Glomerular endothelial cell (primary cell): ENCODE results near the gene FNDC5. TPM values are rescaled to one million over a fixed set of nuclear protein-coding genes. Genes with fewer than 3 reads are reported as not detected.
"Not testable (repeated sequence)": the region's sequence is repeated elsewhere in the genome, so short reads cannot be mapped to it uniquely, and the experiment has no call there.

Source experiments
- DNase-seq: peaks from one replicate; pipeline ENCODE4 v3.0.0-alpha.2; 2011; ENCODE audit warnings: low read depth, low spot score; ENCODE audit errors: extremely low read depth
- total RNA-seq: library from RNA; depleted of rRNA; stranded (reverse); fragments of >200 nt; gene quantifications from 2 replicates; pipeline ENCODE4 v1.2.3, GENCODE V29; 2015

Gene FNDC5
- 0.99 TPM in 1 of 2 replicates, not detected in the other for total RNA-seq

- DNase-seq, result no peak
Measured at GRCh38 chr1:32870615-32871363, at the start of gene FNDC5. TSS of gene FNDC5 (minus strand) at chr1:32870912.

GRCh38 chr1:32919811-32920733, 49.4 kb upstream of the FNDC5 start:
- no peak for DNase-seq

GRCh38 chr1:32918179-32918578, 47.5 kb upstream of the FNDC5 start:
- no peak for DNase-seq

GRCh38 chr1:32917521-32917920, 46.8 kb upstream of the FNDC5 start:
- no peak for DNase-seq

DNA sequence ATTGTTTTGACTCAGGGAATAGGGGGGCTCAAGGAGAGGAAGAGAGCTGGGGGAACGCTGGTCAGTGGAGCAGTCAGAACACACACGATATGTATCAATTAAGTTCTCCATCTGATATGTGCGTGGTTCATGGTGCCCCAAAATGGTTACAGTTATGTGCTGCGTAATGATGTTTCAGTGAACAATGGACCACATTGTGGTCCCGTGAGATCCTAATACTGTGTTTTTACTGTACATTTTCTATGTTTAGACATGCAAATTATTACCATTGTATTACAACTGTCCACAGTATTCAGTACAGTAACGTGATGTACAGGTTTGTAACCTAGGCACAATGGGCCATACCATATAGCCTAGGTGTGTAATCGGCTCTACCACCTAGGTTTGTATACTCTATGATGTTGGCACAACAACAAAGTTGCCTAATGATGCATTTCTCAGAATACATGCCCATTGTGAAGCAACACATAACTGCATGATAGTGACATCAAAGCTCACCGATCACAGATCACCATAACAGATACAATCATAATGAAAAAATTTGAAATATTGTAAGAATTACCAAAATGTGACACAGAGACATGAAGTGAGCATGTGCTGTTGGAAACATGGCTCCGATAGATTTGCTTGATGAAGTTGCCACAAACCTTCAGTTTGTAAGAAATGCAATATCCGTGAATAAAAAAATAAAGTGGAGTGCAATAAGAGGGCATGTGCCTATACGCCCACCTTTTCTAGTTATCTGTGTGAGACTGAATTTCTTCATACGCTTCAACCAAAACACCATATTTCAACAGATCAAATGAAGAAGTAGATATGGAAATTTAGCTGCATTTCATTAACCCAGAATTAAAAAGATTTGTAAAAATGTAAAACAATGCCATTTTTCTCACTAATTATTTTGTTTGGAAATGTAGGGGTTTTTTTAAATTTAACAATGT, 45.3 kb upstream of the FNDC5 start:
- no peak for DNase-seq

DNA sequence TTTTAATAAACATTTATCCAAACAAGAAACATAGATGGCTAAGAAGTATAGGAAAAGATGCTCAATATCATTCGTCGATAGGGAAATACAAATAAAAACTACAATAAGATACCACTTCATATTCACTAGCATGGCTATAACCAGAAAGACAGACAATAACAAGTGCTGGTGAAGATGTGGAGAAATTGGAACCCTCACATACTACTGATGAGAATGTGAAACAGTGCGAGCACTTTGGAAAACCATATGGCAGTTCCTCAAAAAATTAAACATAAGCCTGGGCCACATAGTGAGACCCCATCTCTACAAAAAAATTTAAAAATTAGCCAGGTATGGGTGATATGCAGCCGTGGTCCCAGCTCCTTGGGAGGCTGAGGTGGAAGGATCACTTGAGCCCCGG, 39.6 kb upstream of the FNDC5 start:
- no peak for DNase-seq

GRCh38 chr1:32907435-32907834, 36.7 kb upstream of the FNDC5 start:
- no peak for DNase-seq

DNA sequence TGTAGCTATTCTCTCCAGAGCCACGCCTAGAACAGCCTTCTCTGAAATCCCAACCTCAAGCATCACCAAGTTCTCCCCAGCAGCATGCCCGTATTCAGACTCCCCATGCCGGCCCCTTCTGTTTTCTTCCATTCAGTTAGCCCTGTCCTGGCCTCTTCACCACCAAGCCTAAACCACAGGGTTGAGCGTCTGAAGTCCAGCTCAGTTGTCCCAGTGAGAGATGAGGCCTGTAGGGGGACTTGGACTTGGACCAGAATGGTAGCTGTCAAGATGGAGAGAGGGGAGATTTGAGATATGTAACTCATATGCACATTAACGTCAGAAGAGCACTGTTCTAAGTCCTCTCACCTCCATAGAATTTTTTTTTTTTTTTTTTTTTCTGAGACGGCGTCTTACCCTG, 35.9 kb upstream of the FNDC5 start:
- DNase-seq, result no peak

- DNase-seq, result not testable (repeated sequence)
Measured at GRCh38 chr1:32905588-32905987, 34.9 kb upstream of the FNDC5 start.

DNA sequence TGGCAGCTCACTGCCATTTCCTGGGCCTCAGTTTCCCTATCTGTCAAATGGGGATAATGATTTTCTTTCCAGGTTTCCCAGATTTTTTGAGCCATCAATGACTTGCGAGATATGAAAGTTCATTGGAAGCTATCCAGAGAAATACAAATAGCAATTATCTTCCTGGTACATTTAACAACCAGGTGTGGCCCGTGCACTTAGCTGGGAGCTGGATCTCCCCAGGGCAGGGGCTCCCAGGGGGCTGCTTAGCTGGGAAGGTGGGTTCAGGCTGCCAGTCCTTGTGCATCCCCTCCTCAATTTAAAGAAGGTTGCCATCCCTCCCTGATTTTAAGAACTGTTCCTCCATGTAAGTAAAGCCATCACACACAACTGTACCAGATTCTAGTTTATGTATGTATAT, 34.1 kb upstream of the FNDC5 start:
- no peak for DNase-seq

GRCh38 chr1:32903991-32904785, 33.5 kb upstream of the FNDC5 start:
- no peak for DNase-seq

DNA sequence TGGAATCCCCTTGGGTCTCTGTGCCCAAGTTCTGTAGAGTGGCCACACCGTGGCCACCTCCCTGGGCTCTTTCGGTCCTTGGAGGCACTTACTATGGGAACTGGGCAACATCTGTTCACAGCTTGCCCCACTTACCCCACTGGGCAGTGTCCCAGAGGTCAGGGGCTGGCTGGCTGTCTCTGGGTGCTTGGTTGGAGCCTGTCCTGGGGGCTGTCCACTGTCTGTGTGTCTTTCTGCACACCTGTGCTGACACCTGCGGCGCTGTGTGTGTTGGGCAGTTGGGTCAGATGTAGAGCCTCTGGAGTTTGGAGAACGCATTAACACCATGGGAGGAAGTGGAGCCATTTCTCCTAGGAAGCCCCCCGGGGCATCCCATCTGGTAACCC, 31.8 kb upstream of the FNDC5 start:
- DNase-seq, result no peak

- DNase-seq, result no peak
Measured at GRCh38 chr1:32901823-32902534, 31.3 kb upstream of the FNDC5 start.

DNA sequence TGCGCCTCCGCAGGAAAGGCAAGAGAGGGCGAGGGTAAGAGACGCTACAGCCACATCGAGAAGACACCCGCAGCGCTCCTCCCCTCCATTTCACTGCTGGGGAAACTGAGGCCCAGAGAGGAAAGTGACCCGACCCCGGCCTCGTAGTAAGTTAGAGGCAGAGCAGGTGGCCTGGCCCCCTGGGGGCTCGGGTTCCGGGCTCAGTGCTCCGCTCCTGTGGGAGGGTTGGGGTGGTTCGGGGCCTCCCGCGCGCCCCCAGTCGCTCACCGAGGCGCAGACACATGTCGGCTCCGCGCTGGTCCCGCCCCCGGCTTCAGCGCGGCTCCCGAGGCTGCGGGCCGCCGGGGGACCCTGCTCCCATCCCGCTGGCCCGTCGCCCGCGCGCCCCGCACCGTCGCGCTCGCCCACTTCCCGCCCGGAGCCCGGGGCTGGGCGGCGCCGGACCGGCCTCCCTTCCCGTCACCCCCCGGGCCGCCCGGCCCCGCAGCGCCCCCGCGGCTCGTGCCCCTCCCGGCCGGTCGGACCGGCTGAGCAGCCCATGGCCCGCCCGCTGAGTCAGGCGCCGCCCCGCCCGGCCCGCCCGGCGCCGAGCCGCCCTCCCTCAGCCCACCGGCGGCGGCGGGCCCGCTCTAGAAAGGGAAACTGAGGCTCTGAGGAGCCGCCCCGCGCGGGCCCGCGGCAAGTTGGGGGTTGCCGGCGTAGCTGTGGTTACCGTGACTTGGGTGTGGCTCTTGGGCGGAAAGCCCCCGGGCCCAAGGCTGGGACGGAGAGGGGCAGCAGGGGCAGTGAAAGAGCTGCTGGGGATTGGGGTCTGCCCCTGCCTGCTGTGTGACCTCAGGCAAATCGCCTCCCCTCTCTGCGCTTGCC, 30.5 kb upstream of the FNDC5 start, which contains the start of gene TMEM54:
Gene TMEM54, minus strand, starts transcription at position 434 of the 867 bp plus-strand sequence. Its CDS starts 151 bp downstream, at position 283.
- no peak for DNase-seq

DNA sequence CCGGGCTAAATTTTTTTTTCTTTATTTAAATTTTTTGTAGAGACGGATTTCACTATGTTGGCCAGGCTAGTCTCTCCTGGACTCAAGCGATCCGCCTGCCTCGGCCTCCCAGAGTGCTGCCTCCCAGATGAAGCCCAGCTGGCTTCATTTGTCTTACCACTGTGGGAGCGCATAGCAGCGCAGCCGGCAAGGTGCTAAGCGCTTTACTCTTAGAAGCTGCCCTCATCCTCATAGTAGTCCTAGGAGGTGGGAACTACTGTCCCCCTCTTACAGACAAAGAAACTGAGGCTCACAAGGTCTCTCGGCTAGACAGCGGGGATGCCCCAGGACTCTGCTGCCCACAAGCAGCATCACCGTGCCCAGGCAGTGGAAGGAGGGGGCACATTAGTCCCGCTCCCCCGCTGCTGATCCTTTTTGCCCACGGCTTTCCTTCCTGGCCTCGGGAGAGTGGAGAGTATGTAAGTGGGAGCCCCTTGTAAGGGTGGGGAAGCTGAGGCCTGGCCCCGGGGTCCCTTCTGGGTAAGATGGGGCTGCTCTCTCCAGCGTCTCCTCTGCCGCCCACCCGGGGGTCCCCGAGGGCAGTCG, 29.8 kb upstream of the FNDC5 start:
- no peak for DNase-seq

- DNase-seq, result no peak
Measured at GRCh38 chr1:32899586-32900296, 29.0 kb upstream of the FNDC5 start.

DNA sequence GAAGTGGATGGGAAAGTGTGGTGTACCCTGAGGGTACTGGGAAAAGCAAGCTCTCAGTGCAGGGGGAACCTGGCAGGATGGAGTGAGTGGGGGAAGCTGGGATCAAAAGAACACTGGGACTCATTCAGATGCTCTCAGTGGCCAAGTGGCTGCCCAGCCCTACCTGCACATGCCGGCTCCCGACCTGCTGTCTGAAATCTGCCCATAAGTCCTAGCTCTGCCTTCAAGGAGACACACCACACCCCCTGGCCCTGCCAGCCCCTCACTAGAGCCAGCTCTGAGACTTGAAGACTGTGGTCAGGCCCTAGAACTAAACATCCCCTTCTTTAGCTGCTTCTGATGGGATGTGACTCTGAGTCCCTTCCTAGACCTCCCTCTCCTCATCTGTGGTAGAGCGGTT, 28.2 kb upstream of the FNDC5 start:
- no peak for DNase-seq
